Hepatic stellate cell (primary cell): ENCODE data around the gene USE1.

Experiments
- DNase-seq: peaks from one replicate; pipeline ENCODE4 v3.0.0; 2011; ENCODE audit warnings: low spot score

Gene USE1

DNA sequence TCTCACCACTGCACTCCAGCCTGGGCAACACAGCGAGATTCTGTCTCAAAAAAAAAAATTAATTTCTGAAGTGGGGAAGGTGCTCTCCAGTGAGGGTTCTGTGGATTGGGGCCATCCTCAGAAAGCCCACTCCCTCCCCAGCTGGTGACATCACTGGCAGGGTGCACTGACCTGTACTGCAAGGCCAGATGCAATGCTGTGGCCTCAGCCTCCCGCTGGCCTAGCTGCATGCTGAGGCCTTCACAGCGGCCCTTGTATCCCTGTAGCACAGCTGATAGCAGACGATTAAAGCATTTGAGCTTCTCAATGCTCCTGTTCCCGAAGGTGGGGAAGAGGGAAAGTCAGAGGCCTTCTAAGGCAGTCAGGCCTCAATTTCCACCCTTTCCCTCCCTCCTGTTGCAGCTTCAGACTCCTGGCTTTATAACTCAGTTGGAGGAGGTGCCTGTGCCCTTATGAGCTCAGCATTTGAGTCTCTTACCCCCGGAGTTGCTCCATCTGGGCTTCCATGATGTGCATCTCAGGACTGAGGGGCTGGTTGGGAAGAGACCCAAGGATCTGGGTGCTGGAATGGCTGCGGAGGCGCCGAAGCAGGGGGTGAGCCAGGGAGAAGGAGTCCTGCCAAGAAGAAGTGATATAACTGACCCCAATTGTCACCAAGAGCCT, 44.1 kb downstream of the USE1 start:
- DNase-seq = no peak

GRCh38 chr19:17259934-17260333, 44.8 kb downstream of the USE1 start:
- no peak for DNase-seq

DNA sequence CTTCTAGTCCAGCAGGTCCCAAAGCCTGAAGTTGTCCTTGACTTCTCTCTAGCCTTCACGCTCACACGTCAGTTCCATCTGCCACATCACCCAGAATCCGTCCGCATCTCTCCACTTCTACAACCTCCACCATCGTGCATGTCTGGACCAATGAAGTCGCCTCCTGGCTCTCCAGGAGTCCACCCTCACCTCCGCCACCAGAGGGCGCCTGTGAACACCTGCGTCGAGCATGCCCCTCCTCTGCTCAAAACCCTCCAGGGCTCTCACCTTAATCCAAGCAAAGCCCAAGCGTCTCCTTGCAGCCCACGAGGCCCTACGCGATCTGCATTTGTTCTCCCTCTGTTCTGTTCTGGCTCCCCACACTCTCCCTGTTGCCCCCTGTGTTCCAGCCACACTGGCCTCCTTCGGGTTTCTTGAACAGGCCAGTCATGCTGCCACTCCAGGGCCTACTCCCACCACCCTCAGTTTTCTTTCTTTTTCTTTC, 45.7 kb downstream of the USE1 start:
- DNase-seq = peak; percentile 90

DNA sequence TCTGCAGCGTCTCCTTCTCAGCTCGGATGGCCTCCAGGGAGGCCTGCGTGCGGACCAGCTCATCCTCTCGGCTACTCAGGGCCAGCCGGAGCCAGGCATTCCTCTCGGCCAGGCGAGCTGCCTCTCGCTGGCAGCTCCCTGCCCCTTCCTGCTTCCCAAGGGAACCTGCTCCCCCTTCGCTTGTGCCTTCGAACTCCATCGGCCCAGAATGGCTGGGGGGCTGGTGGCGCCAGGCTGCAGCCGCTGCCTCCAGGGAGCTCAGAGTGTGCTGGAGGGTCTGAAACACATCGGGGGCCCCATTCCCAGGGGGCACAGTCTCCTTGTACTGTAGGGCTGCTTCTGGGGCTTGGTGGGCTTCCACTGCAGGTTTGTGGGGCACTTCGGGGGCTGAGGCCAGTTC, 47.4 kb downstream of the USE1 start:
- no peak for DNase-seq

DNA sequence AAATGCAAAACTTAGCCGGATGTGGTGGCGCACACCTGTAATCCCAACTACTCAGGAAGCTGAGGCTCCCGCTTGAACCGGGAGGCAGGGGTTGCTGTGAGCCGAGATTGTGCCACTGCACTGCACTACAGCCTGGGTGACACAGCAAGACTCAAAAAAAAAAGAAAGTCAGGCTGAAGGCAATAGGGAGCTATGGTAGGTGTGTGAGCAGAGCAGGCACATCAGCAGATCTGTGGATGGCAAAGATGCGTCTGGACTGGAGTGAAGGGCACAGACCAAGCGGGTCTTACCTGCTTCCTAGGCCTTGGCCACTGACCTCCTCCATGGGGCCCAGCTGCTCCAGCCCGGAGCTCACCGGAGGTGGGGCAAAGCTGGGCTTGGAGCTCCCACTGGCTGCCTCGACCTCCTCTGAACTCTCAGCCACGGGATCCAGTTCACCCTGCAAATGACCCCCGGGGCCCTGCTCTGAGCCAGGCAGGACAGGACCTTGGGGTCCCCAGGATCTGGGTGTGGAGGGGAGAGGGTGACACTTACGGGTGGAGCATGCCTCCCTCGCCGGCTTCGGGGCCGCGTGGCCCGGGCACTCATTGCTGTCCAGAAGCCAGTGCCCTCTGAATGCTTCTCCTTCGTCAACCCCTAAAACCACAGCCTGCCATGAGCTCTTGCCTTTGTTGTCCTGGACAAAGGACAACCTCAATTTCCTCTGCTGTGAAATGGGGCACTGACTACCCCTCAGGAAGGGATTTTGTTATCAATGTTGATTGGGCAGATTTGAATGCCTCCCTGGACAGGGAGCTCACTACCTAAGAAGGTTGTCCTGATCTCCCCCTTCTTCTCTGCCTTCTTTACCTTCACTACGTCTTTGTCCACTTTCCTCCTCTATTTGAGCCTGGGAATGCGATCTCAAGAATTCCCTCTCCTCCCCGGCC, 48.8 kb downstream of the USE1 start:
- no peak for DNase-seq

DNA sequence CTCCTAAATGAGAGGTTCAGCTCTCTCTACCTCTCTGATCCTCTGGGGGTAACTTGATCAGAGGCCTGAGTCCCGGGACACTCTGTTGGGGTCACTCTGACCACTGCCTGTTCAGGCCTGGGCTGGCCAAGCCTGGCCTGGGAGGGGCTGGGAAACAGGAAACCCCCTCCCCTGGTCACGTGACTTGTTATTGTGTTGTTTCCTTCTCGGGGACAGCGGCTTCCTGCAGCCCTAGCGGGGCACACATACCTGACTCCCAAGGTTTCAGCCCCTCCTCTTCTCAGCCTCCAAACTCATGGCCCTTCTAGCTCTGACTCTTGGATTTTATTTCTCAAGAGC, 49.5 kb downstream of the USE1 start, which contains the start of gene USHBP1:
USHBP1 (minus strand) TSS at position 105 of the 339 bp plus-strand sequence. CDS start 446 bp downstream, outside the sequence.
- DNase-seq = no peak

DNA sequence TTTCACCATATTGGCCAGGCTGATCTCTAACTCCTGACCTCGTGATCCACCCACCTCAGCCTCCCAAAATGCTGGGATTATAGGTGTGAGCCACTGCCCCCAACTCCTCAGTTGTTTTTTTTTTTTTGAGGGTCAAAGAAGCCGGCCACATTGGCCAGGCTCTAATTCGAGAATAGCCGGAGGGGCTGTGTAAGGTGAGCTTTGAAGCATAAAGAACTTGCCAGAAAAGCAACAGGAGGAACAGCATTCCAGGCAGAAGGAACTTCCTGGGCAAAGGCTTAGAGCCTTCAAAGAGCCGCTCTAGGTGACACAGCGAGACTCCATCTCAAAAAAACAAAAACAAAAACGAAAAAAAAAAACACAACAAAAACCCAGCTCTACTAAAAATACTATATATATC, 50.9 kb downstream of the USE1 start:
- no peak for DNase-seq

DNA sequence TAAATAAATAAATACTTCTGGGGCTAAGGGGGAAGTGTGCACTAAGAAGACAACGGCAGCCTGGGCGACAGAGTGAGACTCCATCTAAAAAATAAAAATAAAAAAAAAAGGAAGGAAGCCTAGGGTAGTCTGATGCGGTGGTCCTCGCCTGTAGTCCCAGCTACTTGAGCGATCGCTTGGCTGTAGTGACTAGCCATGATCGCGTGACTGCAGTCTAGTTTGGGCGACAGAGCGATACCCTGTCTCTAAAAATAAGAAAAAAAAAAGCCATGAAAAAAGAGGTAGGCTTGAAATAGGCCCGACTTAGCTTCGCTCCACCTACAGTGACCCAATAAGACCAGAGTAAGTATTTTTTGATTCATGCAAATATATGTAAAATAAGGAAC, 51.4 kb downstream of the USE1 start:
- DNase-seq = no peak

DNA sequence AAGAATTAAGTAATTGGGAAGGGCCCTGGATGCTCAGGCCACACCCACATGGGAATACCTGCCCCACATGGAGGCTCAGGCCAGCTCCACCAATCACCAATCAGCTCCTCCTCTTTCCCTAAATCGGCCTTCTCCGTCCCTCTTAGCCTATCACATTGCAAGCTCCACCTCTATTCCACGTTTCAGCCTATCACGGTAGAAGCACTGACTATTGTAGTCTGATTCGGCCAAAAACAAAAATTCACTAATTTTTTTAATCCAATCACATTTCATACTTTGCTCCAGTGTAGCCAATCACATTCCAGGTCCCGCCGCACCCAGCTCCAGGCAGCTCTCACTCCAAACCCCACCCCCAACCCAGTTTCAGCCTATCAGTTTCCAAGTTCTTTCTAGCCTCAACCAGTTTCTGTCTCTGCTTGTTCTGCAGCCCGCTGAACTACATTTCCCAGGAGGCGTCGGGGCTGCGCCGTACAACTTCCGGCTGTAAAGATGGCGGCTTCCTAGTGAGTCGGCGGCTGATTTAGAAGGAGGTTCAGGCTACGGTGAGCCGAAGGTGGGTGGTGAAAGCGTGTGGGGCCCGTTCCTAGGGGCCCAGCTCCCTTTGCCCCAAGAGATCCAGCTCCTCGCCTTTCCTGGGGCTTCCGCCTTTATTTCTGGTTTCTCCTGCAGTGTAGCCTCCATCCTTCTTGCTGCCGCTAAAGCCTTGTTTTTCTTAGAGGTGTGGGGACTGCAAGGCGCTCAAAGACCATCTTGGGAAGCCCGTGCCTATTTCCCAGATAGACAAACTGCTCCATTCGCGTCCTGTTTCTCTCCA, 52.0 kb downstream of the USE1 start, which contains the start of gene BABAM1:
BABAM1 (plus strand) TSS at position 469 of the 814 bp plus-strand sequence. CDS start 1,364 bp downstream, outside the sequence.
- DNase-seq = peak; percentile 100

GRCh38 chr19:17268754-17269153, 53.6 kb downstream of the USE1 start:
- no peak for DNase-seq
